Muscle layer of colon (tissue), 2 donors: Measurements from ENCODE around the gene CMBL.
"Not testable (repeated sequence)": the region's sequence is repeated elsewhere in the genome, so short reads cannot be mapped to it uniquely, and the experiment has no call there.

Source experiments
- H3K27ac ChIP-seq: one replicate; pipeline ENCODE4 v1.7.0; 2013; ENCODE audit warnings: low read depth, mild to moderate bottlenecking, low read length, moderate library complexity
- H3K27me3 ChIP-seq, 2 donors: one replicate each; pipeline ENCODE4 v1.7.0; 2013; ENCODE audit warnings: low read length in 2 of 2, mild to moderate bottlenecking in 2 of 2; ENCODE audit not compliant: insufficient read depth in 2 of 2, control insufficient read depth in 1 of 2
- H3K36me3 ChIP-seq: one replicate; pipeline ENCODE4 v1.7.0; 2013; ENCODE audit warnings: mild to moderate bottlenecking, low read length; ENCODE audit not compliant: insufficient read depth
- H3K4me1 ChIP-seq: one replicate; pipeline ENCODE4 v1.7.0; 2013; ENCODE audit warnings: mild to moderate bottlenecking, low read length; ENCODE audit not compliant: insufficient read depth
- H3K4me3 ChIP-seq, 2 donors: one replicate each; pipeline ENCODE4 v1.7.0; 2013; ENCODE audit warnings: low read length in 2 of 2, low read depth in 1 of 2, mild to moderate bottlenecking in 1 of 2, moderate library complexity in 1 of 2
- H3K9ac ChIP-seq: one replicate; pipeline ENCODE4 v1.7.0; 2013; ENCODE audit warnings: low read length
- H3K9me3 ChIP-seq: one replicate; pipeline ENCODE4 v1.7.0; 2013; ENCODE audit warnings: mild to moderate bottlenecking, low read length
- donor health status: abdominal sarcoma.
- donor health status: Adenocarcinoma of cecum.

The CMBL gene

DNA sequence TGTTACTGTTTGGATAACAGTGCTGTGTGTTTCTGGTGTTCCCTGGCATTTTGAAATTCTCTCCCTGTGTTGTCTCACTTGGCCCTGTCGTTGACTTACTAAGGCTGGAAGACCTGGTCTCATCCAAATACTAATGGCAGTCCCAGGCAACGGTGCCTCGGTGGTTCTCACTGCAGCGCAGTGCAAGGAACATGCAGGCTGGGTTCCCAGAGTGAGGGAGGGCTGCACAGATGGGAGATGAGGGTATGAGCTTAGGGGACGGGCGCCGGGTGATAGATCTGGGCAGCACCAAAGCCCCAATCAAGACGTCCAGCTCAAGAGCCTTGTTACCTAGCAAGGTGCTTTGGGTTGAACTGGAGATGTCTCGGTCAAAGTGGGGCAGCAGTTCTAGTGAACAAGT, 46.6 kb downstream of the CMBL start:
- H3K9ac ChIP-seq: no peak overlapping the region
- no peaks in the 10 kb centered on the region for H3K4me1 ChIP-seq
- H3K4me3 ChIP-seq: no peak overlapping the region

GRCh38 chr5:10259899-10260298, 47.8 kb downstream of the CMBL start:
- H3K9me3 ChIP-seq: no peaks in the 10 kb centered on the region
- H3K27me3 ChIP-seq: no peaks in the 10 kb centered on the region
- no peak overlapping the region for H3K9ac ChIP-seq
- no peak overlapping the region for H3K27ac ChIP-seq
- H3K4me1 ChIP-seq: no peaks in the 10 kb centered on the region
- H3K4me3 ChIP-seq: no peak overlapping the region
- peaks cover 85% of the 10 kb centered on the region for H3K36me3 ChIP-seq

More for the DNA sequence above, 46.6 kb downstream of the CMBL start:
- H3K9me3 ChIP-seq: no peaks in the 10 kb centered on the region
- H3K27me3 ChIP-seq: no peaks in the 10 kb centered on the region
- peaks cover 73% of the 10 kb centered on the region for H3K36me3 ChIP-seq
- no peak overlapping the region for H3K27ac ChIP-seq

DNA sequence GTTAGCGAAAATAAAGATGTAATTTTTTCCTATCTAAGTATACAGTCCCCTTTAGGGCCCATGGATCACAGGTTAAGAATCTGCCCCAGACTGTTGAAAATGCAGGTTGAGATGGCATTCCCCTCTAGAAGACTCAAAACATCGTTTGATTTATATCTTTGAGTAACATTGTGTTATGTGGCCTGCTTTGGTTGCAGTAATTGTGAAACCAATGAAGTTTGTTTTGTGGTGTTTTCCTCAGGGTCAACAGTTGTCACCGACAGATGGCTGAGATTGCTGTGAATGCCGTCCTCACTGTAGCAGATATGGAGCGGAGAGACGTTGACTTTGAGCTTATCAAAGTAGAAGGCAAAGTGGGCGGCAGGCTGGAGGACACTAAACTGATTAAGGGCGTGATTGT, 49.8 kb downstream of the CMBL start:
- H3K27ac ChIP-seq: no peak overlapping the region
- H3K9ac ChIP-seq: no peak overlapping the region
- no peaks in the 10 kb centered on the region for H3K9me3 ChIP-seq
- H3K27me3 ChIP-seq: no peaks in the 10 kb centered on the region
- H3K4me3 ChIP-seq: no peak overlapping the region
- no peaks in the 10 kb centered on the region for H3K4me1 ChIP-seq
- peaks cover 84% of the 10 kb centered on the region for H3K36me3 ChIP-seq

GRCh38 chr5:10254686-10255085, 53.0 kb downstream of the CMBL start:
- H3K27me3 ChIP-seq: no peaks in the 10 kb centered on the region
- H3K36me3 ChIP-seq: peaks cover 57% of the 10 kb centered on the region
- no peaks in the 10 kb centered on the region for H3K9me3 ChIP-seq
- H3K4me3 ChIP-seq: no peak overlapping the region
- H3K27ac ChIP-seq: no peak overlapping the region
- peaks cover 14% of the 10 kb centered on the region for H3K4me1 ChIP-seq
- no peak overlapping the region for H3K9ac ChIP-seq

- peaks cover 20% of the 10 kb centered on the region for H3K4me1 ChIP-seq
- H3K36me3 ChIP-seq: peaks cover 44% of the 10 kb centered on the region
- no peaks in the 10 kb centered on the region for H3K9me3 ChIP-seq
- no peak overlapping the region for H3K27ac ChIP-seq
- no peaks in the 10 kb centered on the region for H3K27me3 ChIP-seq
- H3K4me3 ChIP-seq: no peak overlapping the region
- H3K9ac ChIP-seq: no peak overlapping the region
Observed at GRCh38 chr5:10253390-10253789, 54.3 kb downstream of the CMBL start.

DNA sequence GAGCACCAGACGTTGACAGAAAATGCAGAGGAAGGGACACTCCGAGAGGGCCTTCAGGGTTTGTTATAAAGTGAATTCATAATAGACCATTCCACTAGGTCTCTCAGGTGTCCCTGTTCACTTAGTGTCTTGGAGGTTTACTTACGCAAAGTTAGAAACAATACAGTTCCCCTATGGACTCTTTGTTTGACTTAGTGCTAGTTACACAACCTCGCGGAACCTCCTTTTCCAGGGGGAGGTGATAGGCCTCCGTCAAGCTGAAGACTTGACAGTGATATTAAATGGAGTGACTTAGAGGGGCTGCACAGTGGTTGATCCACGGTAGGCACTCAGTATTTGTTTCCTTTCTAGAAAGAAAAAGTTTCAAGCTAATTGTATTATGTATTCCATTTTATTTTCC, 56.3 kb downstream of the CMBL start:
- Histone ChIP-seq H3K4me3 (peak overlapping the region; percentile 84 to 97), H3K27me3 (no peaks in the 10 kb centered on the region), H3K9me3 (no peaks in the 10 kb centered on the region), H3K36me3 (peaks cover 24% of the 10 kb centered on the region), H3K4me1 (peaks cover 20% of the 10 kb centered on the region), H3K27ac (no peak overlapping the region), H3K9ac (peak overlapping the region; percentile 92)

GRCh38 chr5:10250806-10251276, 56.9 kb downstream of the CMBL start:
- no peaks in the 10 kb centered on the region for H3K27me3 ChIP-seq
- peak overlapping the region; percentile 98 for H3K27ac ChIP-seq
- peaks cover 20% of the 10 kb centered on the region for H3K4me1 ChIP-seq
- peak overlapping the region; percentile 92 for H3K9ac ChIP-seq
- no peaks in the 10 kb centered on the region for H3K9me3 ChIP-seq
- peaks cover 19% of the 10 kb centered on the region for H3K36me3 ChIP-seq
- peak overlapping the region; percentile 84 to 97 for H3K4me3 ChIP-seq

- H3K27ac ChIP-seq: peak within 1 kb of the TSS; percentile 98
- H3K36me3 ChIP-seq: peaks cover 12% of the 10 kb centered on the region
- H3K4me1 ChIP-seq: peaks cover 20% of the 10 kb centered on the region
Observed at GRCh38 chr5:10249948-10250805, 57.5 kb downstream of the CMBL start, which contains the start of gene CCT5. Gene CCT5 (plus strand): TSS chr5:10250280. CDS start chr5:10250341, 61 bp downstream.

GRCh38 chr5:10248378-10249260, 59.1 kb downstream of the CMBL start:
- Histone ChIP-seq H3K27ac (peak overlapping the region; percentile 98), H3K36me3 (peaks cover 3% of the 10 kb centered on the region), H3K9me3 (no peaks in the 10 kb centered on the region), H3K9ac (peak overlapping the region; percentile 79), H3K4me3 (peak overlapping the region; percentile 68 to 84), H3K4me1 (peaks cover 20% of the 10 kb centered on the region), H3K27me3 (no peaks in the 10 kb centered on the region)

More at GRCh38 chr5:10249948-10250805, 57.5 kb downstream of the CMBL start, which contains the start of gene CCT5:
- H3K4me3 ChIP-seq: peak within 1 kb of the TSS; percentile 84 to 97
- H3K27me3 ChIP-seq: no peaks in the 10 kb centered on the region
- H3K9me3 ChIP-seq: no peaks in the 10 kb centered on the region
- peak within 1 kb of the TSS; percentile 92 for H3K9ac ChIP-seq

DNA sequence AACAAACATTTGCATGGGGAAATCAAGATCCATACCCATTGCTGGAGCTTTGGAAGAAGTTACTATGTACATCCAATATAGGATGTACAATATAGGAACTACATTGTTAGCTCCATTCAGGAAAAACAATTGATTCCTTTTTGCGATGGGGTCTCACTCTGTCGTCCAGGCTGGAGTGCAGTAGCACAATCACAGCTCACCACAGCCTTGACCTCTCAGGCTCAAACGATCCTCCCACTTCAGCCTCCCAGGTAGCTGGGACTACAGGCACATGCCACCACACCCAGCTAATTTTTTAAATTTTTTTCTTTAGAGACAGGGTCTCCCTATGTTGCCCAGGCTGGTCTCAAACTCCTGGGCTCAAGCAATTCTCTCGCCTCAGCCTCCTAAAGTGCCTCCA, 60.5 kb downstream of the CMBL start:
- not testable (repeated sequence) for H3K27ac ChIP-seq

DNA sequence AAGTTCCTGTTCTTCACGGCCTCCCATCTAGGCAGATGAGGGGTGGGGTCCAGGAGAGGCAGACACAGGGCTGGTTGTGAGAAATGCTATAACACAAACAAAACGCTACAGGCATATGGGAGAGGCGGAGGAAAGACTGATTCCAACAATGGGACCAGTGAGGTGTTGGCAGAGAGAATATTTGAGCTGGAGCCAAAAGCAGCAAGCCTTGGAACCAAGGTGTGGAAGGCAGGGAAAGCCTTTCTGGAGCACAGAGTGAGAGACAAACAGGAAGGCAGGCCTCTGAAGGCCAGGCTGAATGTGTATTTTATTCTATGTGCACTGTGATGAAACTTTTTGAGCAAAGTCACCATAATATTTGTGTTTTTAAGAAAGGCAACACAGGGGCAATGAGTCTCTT, 60.9 kb downstream of the CMBL start:
- Histone ChIP-seq H3K4me3 (no peak overlapping the region), H3K27me3 (no peaks in the 10 kb centered on the region), H3K9ac (no peak overlapping the region), H3K4me1 (peaks cover 17% of the 10 kb centered on the region), H3K36me3 (no peaks in the 10 kb centered on the region), H3K9me3 (no peaks in the 10 kb centered on the region), H3K27ac (no peak overlapping the region)

More for the DNA sequence above, 60.5 kb downstream of the CMBL start:
- H3K36me3 ChIP-seq, H3K4me3 ChIP-seq, H3K9me3 ChIP-seq, H3K9ac ChIP-seq, H3K27me3 ChIP-seq: not testable (repeated sequence)
- peaks cover 20% of the 10 kb centered on the region for H3K4me1 ChIP-seq
